ENCODE measurements around the gene VOPP1. TPM values are rescaled to one million over a fixed set of nuclear protein-coding genes. Genes with fewer than 3 reads are reported as not detected.

VOPP1 gene
- total and polyA plus RNA-seq, 9 of the 15 experiments (the other 6 are each of a cell fraction or from before 2014, with no cell fraction given), result 8.2 to 45.8 (median 31.2) TPM

DNA sequence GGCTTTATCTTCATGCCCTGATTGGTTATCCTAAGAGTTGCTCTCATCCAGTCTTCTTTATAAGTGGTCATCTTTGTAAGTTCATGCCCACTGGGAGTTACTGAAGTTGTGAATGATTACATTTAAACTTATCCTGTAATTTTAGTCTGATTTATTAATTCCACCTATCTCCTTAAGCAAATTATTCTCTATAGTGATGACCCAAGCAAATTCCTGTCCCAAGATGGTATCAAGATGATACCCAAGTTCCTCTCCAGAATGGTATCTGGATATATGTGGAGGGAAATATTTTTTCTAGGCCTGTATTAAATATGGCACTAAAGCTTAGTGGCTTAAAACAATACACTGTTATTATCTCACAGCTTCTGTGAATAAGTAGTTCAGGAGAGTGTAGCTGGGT is 22.6 kb upstream of the VOPP1 start:
- in situ Hi-C loops (cut with MboI) (loop anchor here (10.0 kb wide), 2 partner anchors 150 to 310 kb away; no protein-coding TSS in a partner anchor), intact Hi-C loops (cut with micrococcal nuclease) (loop anchor here (5.0 to 10.0 kb wide), 3 partner anchors 163 to 477 kb away; no protein-coding TSS in a partner anchor)
- H3K9me1 ChIP-seq (ENCODE audit: control insufficient read depth, insufficient read depth, low read length), result peaks cover 3% of the 10 kb centered on the region
- H4K20me1 ChIP-seq (replicated peaks; ENCODE audit: control insufficient read depth, insufficient read depth, low read length), result 0 out of 2 replicates have a peak, but pooled peaks cover 9% of the 10 kb centered on the region
- no peaks in the 10 kb centered on the region for H3K79me2 ChIP-seq (ENCODE audit: control insufficient read depth, insufficient read depth, low read length)
- H3K4me2 ChIP-seq (ENCODE audit: insufficient read depth, low read length), result no peak overlapping the region
- H3K27me3 ChIP-seq (ENCODE audit: control insufficient read depth in 2 of 2, insufficient read depth in 2 of 2, low read length in 2 of 2), result peaks cover 0 to 8% of the 10 kb centered on the region in 2 experiments; a peak in 1 of 5 replicates
- FAIRE-seq (no peak), ATAC-seq (no peak), DNase-seq (ENCODE audit: extremely low read depth in 1 of 4, low spot score in 3 of 4) (no peak)
- H3K36me3 ChIP-seq (ENCODE audit: control insufficient read depth, insufficient read depth, low read length), result no peaks in the 10 kb centered on the region
- H3K4me3 ChIP-seq, result no peak overlapping the region
- POLR2A ChIA-PET, result no interaction called here
- BruUV-seq (replicated peaks), result no TSS peak
- H3K9me3 ChIP-seq (replicated peaks; ENCODE audit: control insufficient read depth, insufficient read depth, low read depth, low read length), result no peaks in the 10 kb centered on the region
- TF ChIP-seq TCF3 (CRISPR knock-in tag; IDR thresholded peaks at IDR 0.05) (no peak), SOX6 (IDR thresholded peaks at IDR 0.05) (no peak), ZNF24 (IDR thresholded peaks at IDR 0.05) (no peak)
- TF ChIP-seq, protein P1, sequence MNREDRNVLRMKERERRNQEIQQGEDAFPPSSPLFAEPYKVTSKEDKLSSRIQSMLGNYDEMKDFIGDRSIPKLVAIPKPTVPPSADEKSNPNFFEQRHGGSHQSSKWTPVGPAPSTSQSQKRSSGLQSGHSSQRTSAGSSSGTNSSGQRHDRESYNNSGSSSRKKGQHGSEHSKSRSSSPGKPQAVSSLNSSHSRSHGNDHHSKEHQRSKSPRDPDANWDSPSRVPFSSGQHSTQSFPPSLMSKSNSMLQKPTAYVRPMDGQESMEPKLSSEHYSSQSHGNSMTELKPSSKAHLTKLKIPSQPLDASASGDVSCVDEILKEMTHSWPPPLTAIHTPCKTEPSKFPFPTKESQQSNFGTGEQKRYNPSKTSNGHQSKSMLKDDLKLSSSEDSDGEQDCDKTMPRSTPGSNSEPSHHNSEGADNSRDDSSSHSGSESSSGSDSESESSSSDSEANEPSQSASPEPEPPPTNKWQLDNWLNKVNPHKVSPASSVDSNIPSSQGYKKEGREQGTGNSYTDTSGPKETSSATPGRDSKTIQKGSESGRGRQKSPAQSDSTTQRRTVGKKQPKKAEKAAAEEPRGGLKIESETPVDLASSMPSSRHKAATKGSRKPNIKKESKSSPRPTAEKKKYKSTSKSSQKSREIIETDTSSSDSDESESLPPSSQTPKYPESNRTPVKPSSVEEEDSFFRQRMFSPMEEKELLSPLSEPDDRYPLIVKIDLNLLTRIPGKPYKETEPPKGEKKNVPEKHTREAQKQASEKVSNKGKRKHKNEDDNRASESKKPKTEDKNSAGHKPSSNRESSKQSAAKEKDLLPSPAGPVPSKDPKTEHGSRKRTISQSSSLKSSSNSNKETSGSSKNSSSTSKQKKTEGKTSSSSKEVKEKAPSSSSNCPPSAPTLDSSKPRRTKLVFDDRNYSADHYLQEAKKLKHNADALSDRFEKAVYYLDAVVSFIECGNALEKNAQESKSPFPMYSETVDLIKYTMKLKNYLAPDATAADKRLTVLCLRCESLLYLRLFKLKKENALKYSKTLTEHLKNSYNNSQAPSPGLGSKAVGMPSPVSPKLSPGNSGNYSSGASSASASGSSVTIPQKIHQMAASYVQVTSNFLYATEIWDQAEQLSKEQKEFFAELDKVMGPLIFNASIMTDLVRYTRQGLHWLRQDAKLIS (CRISPR knock-in tag; IDR thresholded peaks at IDR 0.05), result no peak
- H3K9ac ChIP-seq (ENCODE audit: insufficient read depth in 1 of 2, low read depth in 2 of 2, low read length in 2 of 2), result no peak overlapping the region
- H3K4me1 ChIP-seq (replicated peaks in 1 of 2; ENCODE audit: control insufficient read depth in 2 of 2, insufficient read depth in 2 of 2, low read length in 2 of 2), result peaks cover 4 to 5% of the 10 kb centered on the region in 2 experiments; a peak in 3 of 5 replicates
- H3K27ac ChIP-seq (ENCODE audit: extremely low read depth, low read depth, low read length), result no peak overlapping the region
- no peak overlapping the region for H2AFZ ChIP-seq (ENCODE audit: low read depth, low read length)
- CTCF ChIA-PET (ENCODE audit: low intra/inter-chr PET ratio), result no interaction called here
